ENCODE data around the gene ARHGAP6. TPM values are rescaled to one million over a fixed set of nuclear protein-coding genes. Genes with fewer than 3 reads are reported as not detected.

Gene ARHGAP6
- total and polyA plus RNA-seq, 2 of the 4 experiments (the other 2 are of a cell fraction) = 1.4 to 1.8 TPM

DNA sequence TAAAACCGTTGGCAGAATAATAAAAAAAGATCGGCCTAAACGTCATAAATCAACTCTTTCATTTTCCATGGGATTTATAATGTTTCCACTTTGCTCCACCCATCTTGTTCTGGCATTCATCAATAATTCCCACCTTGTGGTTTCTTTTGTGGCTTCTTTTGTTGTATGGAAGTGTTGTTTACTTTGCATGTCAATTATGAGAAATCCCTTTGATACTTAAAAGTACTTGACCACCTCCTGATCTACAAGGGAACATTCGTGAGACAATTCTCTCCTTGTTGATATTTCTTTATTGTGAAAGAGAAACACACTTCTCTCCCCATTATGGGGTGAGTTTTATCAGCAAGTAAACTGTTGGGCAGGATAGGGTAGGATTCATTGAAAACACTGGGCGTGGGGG, 369.7 kb downstream of the ARHGAP6 start:
- no peak overlapping the region for H2AFZ ChIP-seq (replicated peaks; ENCODE audit: low read length, poor library complexity)
- no peak for ATAC-seq (ENCODE audit: low read depth)
- no peak overlapping the region for H3K14ac ChIP-seq (replicated peaks; ENCODE audit: low read depth, low read length)
- no peak for DNase-seq
- CTCF ChIA-PET = no interaction called here
- no peak overlapping the region for H3K4me3 ChIP-seq (ENCODE audit: insufficient read depth, low read depth, low read length)
- H4K91ac ChIP-seq (ENCODE audit: insufficient read depth, low read depth, low read length) = no peak overlapping the region
- no peak overlapping the region for H3K18ac ChIP-seq (ENCODE audit: low read depth, low read length)
- no peaks in the 10 kb centered on the region for H3K79me1 ChIP-seq (ENCODE audit: low read depth in 1 of 2, low read length in 2 of 2)
- H3K27me3 ChIP-seq (ENCODE audit: control insufficient read depth, insufficient read depth, low read length) = no peaks in the 10 kb centered on the region
- H2BK20ac ChIP-seq (ENCODE audit: low read depth, low read length) = no peak overlapping the region
- H3K4ac ChIP-seq (ENCODE audit: low read depth, low read length) = no peak overlapping the region
- no peak overlapping the region for H3K9ac ChIP-seq (ENCODE audit: low read depth, low read length)
- H3K36me3 ChIP-seq (ENCODE audit: control insufficient read depth, insufficient read depth, low read length) = no peaks in the 10 kb centered on the region
- H2BK120ac ChIP-seq (ENCODE audit: low read depth, low read length) = no peak overlapping the region
- no peak overlapping the region for H2BK5ac ChIP-seq (ENCODE audit: low read depth, low read length, poor library complexity, severe bottlenecking)
- H3K23ac ChIP-seq (ENCODE audit: low read depth, low read length) = no peak overlapping the region
- dilution Hi-C loops (cut with HindIII; ENCODE audit: low sequenced_read_pairs, unreplicated experiment) = no loop called here
- no peaks in the 10 kb centered on the region for H4K20me1 ChIP-seq (ENCODE audit: insufficient read depth, low read length)
- H3K9me1 ChIP-seq (ENCODE audit: insufficient read depth, low read length) = no peaks in the 10 kb centered on the region
- H3K27ac ChIP-seq (ENCODE audit: insufficient read depth, low read length) = no peak overlapping the region
- no peak overlapping the region for H4K5ac ChIP-seq (ENCODE audit: low read depth, low read length)
- H2AK9ac ChIP-seq (replicated peaks; ENCODE audit: low read depth, low read length, poor library complexity) = no peak overlapping the region
- BruUV-seq (replicated peaks) = no TSS peak
- no peak for TF ChIP-seq FOS (IDR thresholded peaks at IDR 0.05; ENCODE audit: low read depth, low read length)
- no peak for TF ChIP-seq RFX5 (IDR thresholded peaks at IDR 0.05; ENCODE audit: low read depth, low read length)
- TF ChIP-seq BHLHE40 (IDR thresholded peaks at IDR 0.05; ENCODE audit: low read depth, low read length) = no peak
- TF ChIP-seq CEBPB (IDR thresholded peaks at IDR 0.05; ENCODE audit: low read depth, low read length) = no peak
- TF ChIP-seq USF2 (IDR thresholded peaks at IDR 0.05; ENCODE audit: low read depth, low read length) = no peak
- TF ChIP-seq MXI1 (IDR thresholded peaks at IDR 0.05; ENCODE audit: borderline replicate concordance, low read depth, low read length) = no peak
- TF ChIP-seq MAZ (IDR thresholded peaks at IDR 0.05; ENCODE audit: borderline replicate concordance, low read depth, low read length) = no peak
- no peak overlapping the region for H2BK15ac ChIP-seq (ENCODE audit: low read depth, low read length)
- H2AK5ac ChIP-seq (ENCODE audit: low read depth, low read length) = no peak overlapping the region
- H3K56ac ChIP-seq (ENCODE audit: extremely low read depth, insufficient read depth, low read length) = no peak overlapping the region
- no peak overlapping the region for H4K8ac ChIP-seq (ENCODE audit: low read depth in 2 of 2, low read length in 2 of 2)
- intact Hi-C loops (cut with micrococcal nuclease) = no loop called here
- in situ Hi-C loops (cut with MboI; ENCODE audit: low sequenced_read_pairs) = no loop called here
- POLR2A ChIA-PET (ENCODE audit: unreplicated experiment) = no interaction called here
- H3K9me3 ChIP-seq (ENCODE audit: control insufficient read depth, insufficient read depth, low read length) = no peaks in the 10 kb centered on the region
- WGBS, 2 experiments (ENCODE audit: extremely low coverage in 2 of 2, insufficient read length in 1 of 2) = no CpG with 5 or more reads among the region's 5 CpGs
- no peak overlapping the region for H3K4me2 ChIP-seq (ENCODE audit: low read depth, low read length)
- no peaks in the 10 kb centered on the region for H3K4me1 ChIP-seq (ENCODE audit: control insufficient read depth, insufficient read depth, low read length)
